ENCODE data around the gene ZBTB16. TPM values are rescaled to one million over a fixed set of nuclear protein-coding genes. Genes with fewer than 3 reads are reported as not detected.
A peak's percentile ranks its signal among the peaks of the same experiment; 100 is the strongest.

ZBTB16 gene
- total RNA-seq, 1 experiment from 2014 or later: 0.21 TPM

DNA sequence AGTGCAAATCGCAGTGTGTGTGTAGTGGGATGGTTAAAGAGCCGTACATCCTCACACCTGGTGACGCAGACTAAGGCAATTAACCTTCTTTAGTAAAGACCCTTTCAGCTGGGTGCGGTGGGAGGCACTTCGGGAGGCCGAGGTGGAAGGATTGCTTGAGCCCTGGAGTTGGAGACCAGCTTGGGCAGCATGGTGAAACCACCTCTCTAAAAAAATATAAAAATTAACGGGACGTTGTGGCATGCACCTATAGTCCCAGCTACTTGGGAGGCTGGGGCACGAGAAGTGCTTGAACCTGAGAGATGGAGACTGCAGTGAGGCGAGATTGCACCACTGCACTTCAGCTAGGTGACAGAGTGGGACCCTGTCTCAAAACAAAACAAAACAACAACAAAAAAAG is 31.5 kb downstream of the ZBTB16 start:
- ATAC-seq: no peak
- in situ Hi-C loops (cut with HindIII; ENCODE audit: low pct_unique_long_range_greater_than_20kb, low sequenced_read_pairs): no loop called here
- Histone ChIP-seq H3K4me1 (ENCODE audit: control insufficient read depth, insufficient read depth, low read length) (no peaks in the 10 kb centered on the region), H3K4me3 (ENCODE audit: low read depth in 2 of 2, low read length in 2 of 2) (no peak overlapping the region), H3K27ac (ENCODE audit: low read length) (no peak overlapping the region), H3K36me3 (ENCODE audit: control insufficient read depth, insufficient read depth, low read length) (no peaks in the 10 kb centered on the region), H3K9me3 (ENCODE audit: control insufficient read depth, insufficient read depth, low read depth, low read length) (no peaks in the 10 kb centered on the region), H3K27me3 (ENCODE audit: control insufficient read depth, insufficient read depth, low read length) (0 out of 2 replicates have a peak, but pooled peaks cover 2% of the 10 kb centered on the region)
- TF ChIP-seq, protein P1, sequence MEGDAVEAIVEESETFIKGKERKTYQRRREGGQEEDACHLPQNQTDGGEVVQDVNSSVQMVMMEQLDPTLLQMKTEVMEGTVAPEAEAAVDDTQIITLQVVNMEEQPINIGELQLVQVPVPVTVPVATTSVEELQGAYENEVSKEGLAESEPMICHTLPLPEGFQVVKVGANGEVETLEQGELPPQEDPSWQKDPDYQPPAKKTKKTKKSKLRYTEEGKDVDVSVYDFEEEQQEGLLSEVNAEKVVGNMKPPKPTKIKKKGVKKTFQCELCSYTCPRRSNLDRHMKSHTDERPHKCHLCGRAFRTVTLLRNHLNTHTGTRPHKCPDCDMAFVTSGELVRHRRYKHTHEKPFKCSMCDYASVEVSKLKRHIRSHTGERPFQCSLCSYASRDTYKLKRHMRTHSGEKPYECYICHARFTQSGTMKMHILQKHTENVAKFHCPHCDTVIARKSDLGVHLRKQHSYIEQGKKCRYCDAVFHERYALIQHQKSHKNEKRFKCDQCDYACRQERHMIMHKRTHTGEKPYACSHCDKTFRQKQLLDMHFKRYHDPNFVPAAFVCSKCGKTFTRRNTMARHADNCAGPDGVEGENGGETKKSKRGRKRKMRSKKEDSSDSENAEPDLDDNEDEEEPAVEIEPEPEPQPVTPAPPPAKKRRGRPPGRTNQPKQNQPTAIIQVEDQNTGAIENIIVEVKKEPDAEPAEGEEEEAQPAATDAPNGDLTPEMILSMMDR (IDR thresholded peaks at IDR 0.05): no peak
- TF ChIP-seq SIN3A (IDR thresholded peaks at IDR 0.05; ENCODE audit: borderline replicate concordance, insufficient read depth, low read depth, low read length): no peak
- no peak for TF ChIP-seq REST (IDR thresholded peaks at IDR 0.05; ENCODE audit: insufficient read depth in 1 of 2, low read depth in 2 of 2, low read length in 1 of 2)
- no peak for TF ChIP-seq TCF7L2 (IDR thresholded peaks at IDR 0.05; ENCODE audit: low read depth, low read length)
- TF ChIP-seq POLR2AphosphoS5 (IDR thresholded peaks at IDR 0.05; ENCODE audit: low read depth, low read length): no peak
- no peak for DNase-seq (ENCODE audit: low read depth, low spot score)
- ChIA-PET CTCF (no interaction called here), POLR2A (no interaction called here)
- no TSS peak for BruUV-seq (replicated peaks)
- intact Hi-C loops (cut with micrococcal nuclease; ENCODE audit: unreplicated experiment): no loop called here

DNA sequence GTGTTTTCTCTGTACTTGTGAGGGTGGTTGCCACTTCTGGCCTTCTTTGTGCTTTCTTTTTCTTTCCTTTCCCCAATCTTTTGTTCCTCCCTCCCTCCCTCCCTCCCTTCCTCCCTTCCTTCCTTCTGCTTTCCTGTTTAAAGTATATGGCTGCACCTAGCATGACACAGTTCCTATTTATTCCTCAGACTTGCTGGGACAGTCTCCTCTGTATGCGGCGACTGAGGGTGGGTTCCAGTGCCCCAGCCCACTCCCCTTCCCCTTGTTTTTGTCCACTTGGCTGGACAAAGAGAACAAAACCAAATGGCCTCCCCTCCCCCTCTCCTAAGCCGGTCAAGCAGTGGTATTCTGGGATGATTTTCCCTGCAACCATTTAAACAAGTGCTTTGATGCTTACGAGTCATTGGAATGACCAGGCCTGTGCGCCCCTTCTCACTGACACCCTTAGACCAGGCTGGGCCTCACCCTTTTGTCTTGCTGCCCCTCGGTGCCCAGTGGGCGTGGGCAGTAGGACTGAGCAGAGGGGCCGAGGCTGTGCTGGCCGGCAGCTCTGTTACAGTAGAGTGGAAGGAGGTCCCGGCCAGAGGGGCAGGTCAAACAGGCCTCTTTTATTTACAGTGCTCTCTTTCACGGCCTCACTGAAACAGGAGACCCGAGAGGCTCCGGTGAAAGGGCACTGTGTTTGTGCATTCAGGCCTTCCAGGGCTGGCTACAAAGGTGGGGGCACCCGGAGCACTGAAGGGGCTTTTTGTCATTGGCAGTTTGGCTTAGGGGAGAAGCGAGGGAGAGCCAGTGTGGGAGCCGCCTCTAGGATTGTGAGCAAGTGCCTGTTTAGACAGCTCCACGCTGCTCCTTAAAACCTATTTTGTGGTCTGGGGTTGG is 32.2 kb downstream of the ZBTB16 start:
- POLR2A ChIA-PET: no interaction called here
- no peak overlapping the region for H3K27ac ChIP-seq (ENCODE audit: low read length)
- no peaks in the 10 kb centered on the region for H3K9me3 ChIP-seq (ENCODE audit: control insufficient read depth, insufficient read depth, low read depth, low read length)
- CTCF ChIA-PET: no interaction called here
- no peaks in the 10 kb centered on the region for H3K36me3 ChIP-seq (ENCODE audit: control insufficient read depth, insufficient read depth, low read length)
- H3K4me3 ChIP-seq (ENCODE audit: low read depth in 2 of 2, low read length in 2 of 2): no peak overlapping the region
- no peak for TF ChIP-seq REST (IDR thresholded peaks at IDR 0.05; ENCODE audit: insufficient read depth in 1 of 2, low read depth in 2 of 2, low read length in 1 of 2)
- TF ChIP-seq POLR2AphosphoS5 (IDR thresholded peaks at IDR 0.05; ENCODE audit: low read depth, low read length): no peak
- no peak for TF ChIP-seq TCF7L2 (IDR thresholded peaks at IDR 0.05; ENCODE audit: low read depth, low read length)
- TF ChIP-seq SIN3A (IDR thresholded peaks at IDR 0.05; ENCODE audit: borderline replicate concordance, insufficient read depth, low read depth, low read length): no peak
- TF ChIP-seq, protein P1 (IDR thresholded peaks at IDR 0.05): no peak
- H3K27me3 ChIP-seq (ENCODE audit: control insufficient read depth, insufficient read depth, low read length): 0 out of 2 replicates have a peak, but pooled peaks cover 2% of the 10 kb centered on the region
- ATAC-seq (peak; percentile 56; the same call in 1 of the 2 replicates), DNase-seq (ENCODE audit: low read depth, low spot score) (no peak)
- no TSS peak for BruUV-seq (replicated peaks)
- in situ Hi-C loops (cut with HindIII; ENCODE audit: low pct_unique_long_range_greater_than_20kb, low sequenced_read_pairs) (no loop called here), intact Hi-C loops (cut with micrococcal nuclease; ENCODE audit: unreplicated experiment) (no loop called here)
- H3K4me1 ChIP-seq (ENCODE audit: control insufficient read depth, insufficient read depth, low read length): no peaks in the 10 kb centered on the region

Measured in Panc1 (cell line).